CD14-positive monocyte (primary cell): Measurements from ENCODE around the gene DCTN2. TPM values are rescaled to one million over a fixed set of nuclear protein-coding genes. Genes with fewer than 3 reads are reported as not detected.
"Not testable (repeated sequence)": the region's sequence is repeated elsewhere in the genome, so short reads cannot be mapped to it uniquely, and the experiment has no call there.

ENCODE experiments used
- DNase-seq, 3 donors: peaks; one replicate each; pipeline ENCODE4 v3.0.0-alpha.2; 2011 to 2022
- H2AFZ ChIP-seq: 2 replicates; pipeline ENCODE4 v1.6.0; 2012; ENCODE audit warnings: mild to moderate bottlenecking, low read depth, low read length, inconsistent platforms; ENCODE audit not compliant: insufficient read depth, poor library complexity, severe bottlenecking
- H3K27ac ChIP-seq, 2 donors: 1 replicate in 1 of 2; 2 replicates in 1 of 2; pipeline ENCODE4 v1.5.1; 2012 to 2013; ENCODE audit warnings: low read length in 2 of 2, control low read depth in 1 of 2, inconsistent platforms in 1 of 2, low read depth in 1 of 2, mild to moderate bottlenecking in 1 of 2
- H3K27me3 ChIP-seq, 2 donors: one replicate each; pipeline versions ENCODE4 v1.6.0 to v1.6.1; 2011 to 2013; ENCODE audit warnings: low read length in 2 of 2; ENCODE audit not compliant: control insufficient read depth in 2 of 2, insufficient read depth in 2 of 2
- H3K36me3 ChIP-seq, 2 donors: replicated peaks in 1 of 2; 1 replicate in 1 of 2; 2 replicates in 1 of 2; pipeline versions ENCODE4 v1.5.1 to v1.6.1; 2012 to 2013; ENCODE audit warnings: low read length in 2 of 2, control low read depth in 1 of 2, inconsistent platforms in 1 of 2, mild to moderate bottlenecking in 1 of 2; ENCODE audit not compliant: insufficient read depth in 2 of 2, control insufficient read depth in 1 of 2
- H3K4me1 ChIP-seq, 2 donors: 1 replicate in 1 of 2; 2 replicates in 1 of 2; pipeline versions ENCODE4 v1.5.1 to v1.6.1; 2012 to 2013; ENCODE audit warnings: low read length in 2 of 2, control low read depth in 1 of 2, inconsistent platforms in 1 of 2, mild to moderate bottlenecking in 1 of 2, moderate library complexity in 1 of 2; ENCODE audit not compliant: insufficient read depth in 2 of 2, control insufficient read depth in 1 of 2
- H3K4me2 ChIP-seq: replicated peaks from 2 replicates; pipeline ENCODE3; 2012; ENCODE audit warnings: low read length, moderate library complexity, mild to moderate bottlenecking; ENCODE audit not compliant: poor library complexity, severe bottlenecking; ENCODE audit errors: extremely low read depth
- H3K4me3 ChIP-seq, 3 experiments: fragments of 200-600 bp in 1 of 3; sonication (generic) in 1 of 3; replicated peaks in 1 of 3; 1 replicate in 2 of 3; 2 replicates in 1 of 3; pipeline ENCODE4 v1.5.1; 2011 to 2013; ENCODE audit warnings: low read length in 3 of 3, mild to moderate bottlenecking in 3 of 3, control low read depth in 2 of 3, low read depth in 2 of 3, inconsistent platforms in 1 of 3, moderate library complexity in 1 of 3
- H3K79me2 ChIP-seq: 2 replicates; pipeline ENCODE4 v1.6.0; 2012; ENCODE audit warnings: mild to moderate bottlenecking, control low read depth, inconsistent platforms, low read length, moderate library complexity; ENCODE audit not compliant: insufficient read depth
- H3K9ac ChIP-seq: 2 replicates; pipeline ENCODE4 v1.6.0; 2017; ENCODE audit warnings: low read length, mild to moderate bottlenecking; ENCODE audit not compliant: insufficient read depth, poor library complexity, severe bottlenecking
- H3K9me3 ChIP-seq, 2 donors: replicated peaks in 1 of 2; 1 replicate in 1 of 2; 2 replicates in 1 of 2; pipeline versions ENCODE4 v1.5.1 to v1.6.1; 2012 to 2013; ENCODE audit warnings: low read length in 2 of 2, control low read depth in 1 of 2; ENCODE audit not compliant: control insufficient read depth in 1 of 2, insufficient read depth in 1 of 2
- H4K20me1 ChIP-seq: 2 replicates; pipeline ENCODE4 v1.6.0; 2012; ENCODE audit warnings: mild to moderate bottlenecking, low read length, control low read depth, moderate library complexity; ENCODE audit not compliant: insufficient read depth
- H3K27ac Mint-ChIP-seq, 7 donors: one replicate each; pipeline ENCODE4 v1.8.0; 2020; ENCODE audit warnings: mild to moderate bottlenecking in 7 of 7, mixed read lengths in 7 of 7, moderate library complexity in 6 of 7, inconsistent platforms in 2 of 7
- H3K27me3 Mint-ChIP-seq, 3 donors: one replicate each; pipeline ENCODE4 v1.8.0; 2021 to 2022; ENCODE audit warnings: low read depth in 3 of 3, mild to moderate bottlenecking in 3 of 3, mixed read lengths in 3 of 3, moderate library complexity in 3 of 3, inconsistent platforms in 1 of 3
- H3K36me3 Mint-ChIP-seq, 2 donors: one replicate each; pipeline ENCODE4 v1.8.0; 2020; ENCODE audit warnings: mixed read lengths in 2 of 2, inconsistent platforms in 1 of 2, mild to moderate bottlenecking in 1 of 2
- H3K4me1 Mint-ChIP-seq: one replicate; pipeline ENCODE4 v1.8.0; 2020; ENCODE audit warnings: mild to moderate bottlenecking, mixed read lengths
- H3K4me3 Mint-ChIP-seq, 2 donors: one replicate each; pipeline ENCODE4 v1.8.0; 2020; ENCODE audit warnings: mild to moderate bottlenecking in 2 of 2, mixed read lengths in 2 of 2, moderate library complexity in 1 of 2
- H3K9me3 Mint-ChIP-seq, 7 donors: one replicate each; pipeline ENCODE4 v1.8.0; 2020 to 2022; ENCODE audit warnings: mixed read lengths in 7 of 7, mild to moderate bottlenecking in 6 of 7, moderate library complexity in 6 of 7, inconsistent platforms in 2 of 7
- WGBS: methylation state at CpG from one replicate; pipeline ENCODE4 v1.1.5; 2013; ENCODE audit warnings: missing lambda C conversion rate; ENCODE audit not compliant: insufficient coverage; 5-methylcytosine and 5-hydroxymethylcytosine counted together
- intact Hi-C, 2 donors: fragments of 100-400 bp; cut with micrococcal nuclease; formaldehyde crosslinking; loops; one replicate each; pipeline versions ENCODE4 v1.15.0 to v1.15.1; 2023
- polyA plus RNA-seq, 3 donors: library from polyadenylated mRNA; depleted of rRNA in 1 of 3; unstranded in 2 of 3; stranded (reverse) in 1 of 3; fragments of 300-500 nt in 2 of 3; fragments of >200 nt in 1 of 3; fragmentation: Illumina TruSeq in 2 of 3; gene quantifications; 1 replicate in 2 of 3; 2 replicates in 1 of 3; pipeline ENCODE4 v1.2.3, GENCODE V29; 2012 to 2021
- TF ChIP-seq, protein P1 (sequence below): fragments of 200-600 bp; IDR thresholded peaks from one replicate; pipeline ENCODE4 v1.8.0; 2022; ENCODE audit warnings: antibody characterized with exemption, mild to moderate bottlenecking

DCTN2 gene
- polyA plus RNA-seq, 3 donors: 72.8 to 94.5 (median 82.2) TPM

DNA sequence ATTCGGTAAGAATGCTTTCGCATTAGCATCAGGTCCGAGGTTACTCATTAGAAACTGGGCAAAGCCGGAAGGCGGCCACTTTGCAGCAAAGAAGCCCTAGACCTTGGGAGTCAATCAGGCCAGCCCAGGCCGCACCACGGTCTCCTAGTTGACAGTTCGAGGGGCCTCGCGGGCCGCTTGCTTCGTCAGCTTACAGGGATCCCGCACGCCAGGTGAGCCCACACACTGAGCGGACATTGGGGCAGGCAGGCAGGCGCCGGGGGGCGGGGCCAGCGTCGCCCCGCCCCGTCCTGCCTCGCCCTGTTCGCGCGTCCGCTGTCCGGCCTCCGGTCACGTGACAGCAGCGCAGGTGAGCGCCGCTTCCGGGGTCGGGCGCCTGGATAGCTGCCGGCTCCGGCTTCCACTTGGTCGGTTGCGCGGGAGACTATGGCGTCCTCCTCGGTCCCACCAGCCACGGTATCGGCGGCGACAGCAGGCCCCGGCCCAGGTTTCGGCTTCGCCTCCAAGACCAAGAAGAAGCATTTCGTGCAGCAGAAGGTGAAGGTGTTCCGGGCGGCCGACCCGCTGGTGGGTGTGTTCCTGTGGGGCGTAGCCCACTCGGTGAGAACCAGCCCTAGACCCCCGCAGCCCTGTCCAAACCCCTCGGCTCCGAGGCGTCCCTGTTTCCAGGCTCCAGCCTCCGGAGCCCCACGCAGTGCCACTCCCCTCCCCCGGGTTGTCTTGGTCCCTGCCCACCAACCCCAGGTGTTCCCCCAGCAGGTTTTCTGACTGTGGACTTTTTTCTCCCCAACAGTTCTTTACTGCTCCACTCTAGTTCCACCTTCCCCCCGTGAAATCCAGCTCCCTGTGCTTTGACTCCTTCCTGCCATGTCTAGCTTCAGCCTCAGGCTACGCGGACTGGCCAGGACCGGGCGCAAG is 44.1 kb upstream of the DCTN2 start, which contains the start of gene PIP4K2C:
Gene PIP4K2C, plus strand, starts transcription at position 329 of the 918 bp plus-strand sequence. Its CDS starts 98 bp downstream, at position 427.
- peak within 1 kb of the TSS; percentile 90 to 95 for H3K4me3 Mint-ChIP-seq
- 1% methylated on average over 68 of the region's 69 CpGs for WGBS
- TF ChIP-seq, protein P1, sequence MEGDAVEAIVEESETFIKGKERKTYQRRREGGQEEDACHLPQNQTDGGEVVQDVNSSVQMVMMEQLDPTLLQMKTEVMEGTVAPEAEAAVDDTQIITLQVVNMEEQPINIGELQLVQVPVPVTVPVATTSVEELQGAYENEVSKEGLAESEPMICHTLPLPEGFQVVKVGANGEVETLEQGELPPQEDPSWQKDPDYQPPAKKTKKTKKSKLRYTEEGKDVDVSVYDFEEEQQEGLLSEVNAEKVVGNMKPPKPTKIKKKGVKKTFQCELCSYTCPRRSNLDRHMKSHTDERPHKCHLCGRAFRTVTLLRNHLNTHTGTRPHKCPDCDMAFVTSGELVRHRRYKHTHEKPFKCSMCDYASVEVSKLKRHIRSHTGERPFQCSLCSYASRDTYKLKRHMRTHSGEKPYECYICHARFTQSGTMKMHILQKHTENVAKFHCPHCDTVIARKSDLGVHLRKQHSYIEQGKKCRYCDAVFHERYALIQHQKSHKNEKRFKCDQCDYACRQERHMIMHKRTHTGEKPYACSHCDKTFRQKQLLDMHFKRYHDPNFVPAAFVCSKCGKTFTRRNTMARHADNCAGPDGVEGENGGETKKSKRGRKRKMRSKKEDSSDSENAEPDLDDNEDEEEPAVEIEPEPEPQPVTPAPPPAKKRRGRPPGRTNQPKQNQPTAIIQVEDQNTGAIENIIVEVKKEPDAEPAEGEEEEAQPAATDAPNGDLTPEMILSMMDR: no peak
- H3K9me3 Mint-ChIP-seq: no peaks in the 10 kb centered on the region
- H3K27ac ChIP-seq: peak within 1 kb of the TSS; percentile 25 to 73
- peak within 1 kb of the TSS; percentile 81 to 95 (median 89) for H3K4me3 ChIP-seq
- peak within 1 kb of the TSS; percentile 90 for H3K4me2 ChIP-seq
- H3K27me3 ChIP-seq: peaks cover 5 to 11% of the 10 kb centered on the region in 2 donors
- peak within 1 kb of the TSS; percentile 98 for H2AFZ ChIP-seq
- peaks cover 18 to 21% of the 10 kb centered on the region in 2 donors for H3K36me3 Mint-ChIP-seq
- peaks cover 25% of the 10 kb centered on the region for H3K4me1 Mint-ChIP-seq
- H3K36me3 ChIP-seq: peaks cover 10 to 22% of the 10 kb centered on the region in 2 donors
- no peaks in the 10 kb centered on the region for H3K9me3 ChIP-seq
- peaks cover 4% of the 10 kb centered on the region for H3K79me2 ChIP-seq
- intact Hi-C loops: no loop called here
- peak within 1 kb of the TSS in 5 of 7 donors; percentile 45 to 86 (median 74) for H3K27ac Mint-ChIP-seq
- peak; percentile 37 to 70 (median 60) for DNase-seq
- peaks cover 2 to 9% (median 7%) of the 10 kb centered on the region in 3 donors for H3K27me3 Mint-ChIP-seq
- H3K4me1 ChIP-seq: peaks cover 16 to 21% of the 10 kb centered on the region in 2 donors
- H3K9ac ChIP-seq: peak within 1 kb of the TSS; percentile 72
- H4K20me1 ChIP-seq: no peaks in the 10 kb centered on the region

DNA sequence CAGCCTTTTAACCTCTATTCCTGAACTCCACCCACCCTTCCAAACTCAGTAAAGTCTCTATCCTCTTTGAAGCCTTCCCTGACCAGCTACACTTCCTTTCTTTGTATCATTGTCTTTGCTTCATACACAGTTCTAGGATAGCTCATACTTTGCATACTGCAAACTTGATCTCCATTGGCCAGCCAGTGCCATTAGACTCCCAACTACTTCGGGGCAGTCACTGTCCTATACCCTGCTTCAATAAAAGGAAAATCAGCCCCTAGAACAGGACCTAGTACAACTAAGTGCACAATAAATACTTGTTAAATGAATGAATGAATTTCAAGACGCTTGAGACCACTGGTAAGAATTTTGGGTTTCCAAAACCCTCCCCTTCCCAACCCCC is 43.5 kb upstream of the DCTN2 start:
- Mint-ChIP-seq H3K36me3 (peaks cover 13 to 14% of the 10 kb centered on the region in 2 donors), H3K4me3 (peak overlapping the region; percentile 90 to 95), H3K27me3 (peaks cover 2 to 9% (median 7%) of the 10 kb centered on the region in 3 donors), H3K27ac (peak overlapping the region in 4 of 7 donors; percentile 45 to 74 (median 51)), H3K9me3 (no peaks in the 10 kb centered on the region), H3K4me1 (peaks cover 25% of the 10 kb centered on the region)
- no peak for DNase-seq
- WGBS: no CpG with 5 or more reads among the region's 2 CpGs
- Histone ChIP-seq H2AFZ (peak overlapping the region; percentile 98), H3K9me3 (no peaks in the 10 kb centered on the region), H3K27ac (peak overlapping the region in 1 of 2 donors; percentile 73), H4K20me1 (no peaks in the 10 kb centered on the region), H3K36me3 (peaks cover 5 to 16% of the 10 kb centered on the region in 2 donors), H3K4me3 (peak overlapping the region; percentile 81 to 95 (median 89)), H3K4me2 (peak overlapping the region; percentile 90), H3K4me1 (peaks cover 16 to 21% of the 10 kb centered on the region in 2 donors), H3K79me2 (peaks cover 4% of the 10 kb centered on the region), H3K9ac (peak overlapping the region; percentile 72), H3K27me3 (peaks cover 5 to 11% of the 10 kb centered on the region in 2 donors)
- intact Hi-C loops: no loop called here
- TF ChIP-seq, protein P1: no peak

DNA sequence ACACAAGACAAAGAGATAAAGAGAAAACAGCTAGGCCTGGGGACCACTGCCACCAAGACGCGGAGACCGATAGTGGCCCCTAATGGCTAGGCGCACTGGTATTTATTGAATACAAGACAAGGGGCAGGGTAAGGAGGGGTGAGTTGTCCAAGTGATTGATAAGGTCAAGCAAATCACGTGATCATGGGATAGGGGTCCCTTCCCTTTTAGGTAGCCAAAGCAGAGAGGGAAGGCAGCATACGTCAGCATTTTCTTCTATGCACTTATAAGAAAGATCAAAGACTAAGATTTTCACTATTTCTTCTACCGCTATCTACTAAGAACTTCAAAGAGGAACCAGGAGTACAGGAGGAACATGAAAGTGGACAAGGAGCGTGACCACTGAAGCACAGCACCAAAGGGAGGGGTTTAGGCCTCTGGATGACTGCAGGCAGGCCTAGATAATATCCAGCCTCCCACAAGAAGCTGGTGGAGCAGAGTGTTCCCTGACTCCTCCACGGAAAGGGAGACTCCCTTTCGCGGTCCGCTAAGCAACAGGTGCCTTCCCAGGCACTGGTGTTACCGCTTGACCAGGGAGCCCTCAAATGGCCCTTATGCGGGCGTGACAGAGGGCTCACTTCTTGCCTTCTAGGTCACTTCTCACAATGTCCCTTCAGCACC is 42.1 kb upstream of the DCTN2 start:
- Histone ChIP-seq H3K27me3 (peaks cover 5 to 11% of the 10 kb centered on the region in 2 donors), H3K4me1 (peaks cover 30 to 35% of the 10 kb centered on the region in 2 donors)
- peaks cover 38% of the 10 kb centered on the region for H3K4me1 Mint-ChIP-seq
- not testable (repeated sequence) for H3K27ac Mint-ChIP-seq, H3K79me2 ChIP-seq, H3K9me3 Mint-ChIP-seq, H2AFZ ChIP-seq, H3K9me3 ChIP-seq, H3K36me3 Mint-ChIP-seq, H3K36me3 ChIP-seq, H3K4me3 Mint-ChIP-seq, H3K9ac ChIP-seq, H3K4me2 ChIP-seq, H3K27ac ChIP-seq, H4K20me1 ChIP-seq, DNase-seq, H3K4me3 ChIP-seq
- 85% methylated on average over 9 of the region's 15 CpGs for WGBS
- H3K27me3 Mint-ChIP-seq: peaks cover 2 to 12% (median 7%) of the 10 kb centered on the region in 3 donors
- intact Hi-C loops: loop anchor here in 1 of 2 donors (10.0 kb wide), 1 partner anchor 106 kb away; the partner anchor contains the start of gene OS9
